Measurements from ENCODE around the gene USP48.

The USP48 gene

DNA sequence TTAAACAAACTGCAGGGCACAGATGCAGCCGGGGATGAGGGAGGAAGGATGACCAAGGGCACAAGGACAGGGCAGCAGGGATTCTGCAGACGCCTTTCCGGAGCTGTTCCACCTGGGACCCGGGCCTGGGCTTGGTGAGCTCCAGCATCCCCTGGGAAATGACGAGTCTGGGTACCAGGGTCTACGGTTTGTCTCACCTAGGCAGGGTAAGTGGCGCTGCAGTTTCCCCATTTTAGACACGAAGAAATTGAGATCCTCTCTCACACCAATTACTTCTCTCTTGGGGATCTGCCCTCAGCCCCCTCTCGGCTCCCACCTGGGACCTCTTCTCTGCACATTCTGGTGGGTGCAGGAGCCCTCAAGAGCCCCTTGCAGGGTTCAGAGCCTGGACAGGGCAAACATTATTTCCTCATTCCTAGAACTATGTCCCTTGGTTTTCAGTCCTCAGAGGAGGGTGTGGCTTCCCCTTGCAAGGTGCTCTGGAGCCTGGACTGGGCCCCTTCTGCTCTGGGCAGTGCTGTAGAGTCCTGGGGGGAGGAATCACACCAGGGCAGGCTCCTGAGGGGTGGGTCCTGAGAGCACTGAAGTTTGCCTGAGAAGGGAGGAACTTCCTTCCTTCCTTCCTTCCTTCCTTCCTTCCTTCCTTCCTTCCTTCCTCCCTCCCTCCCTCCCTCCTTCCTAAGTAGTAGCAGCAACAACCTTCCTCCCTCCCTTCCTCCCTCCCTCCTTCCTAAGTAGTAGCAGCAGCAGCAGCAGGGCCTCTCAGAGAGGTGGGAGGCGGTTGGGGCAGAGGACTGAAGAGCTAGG lies 129.8 kb downstream of the USP48 start:
- DNase-seq (ENCODE audit: low read depth) = no peak

DNA sequence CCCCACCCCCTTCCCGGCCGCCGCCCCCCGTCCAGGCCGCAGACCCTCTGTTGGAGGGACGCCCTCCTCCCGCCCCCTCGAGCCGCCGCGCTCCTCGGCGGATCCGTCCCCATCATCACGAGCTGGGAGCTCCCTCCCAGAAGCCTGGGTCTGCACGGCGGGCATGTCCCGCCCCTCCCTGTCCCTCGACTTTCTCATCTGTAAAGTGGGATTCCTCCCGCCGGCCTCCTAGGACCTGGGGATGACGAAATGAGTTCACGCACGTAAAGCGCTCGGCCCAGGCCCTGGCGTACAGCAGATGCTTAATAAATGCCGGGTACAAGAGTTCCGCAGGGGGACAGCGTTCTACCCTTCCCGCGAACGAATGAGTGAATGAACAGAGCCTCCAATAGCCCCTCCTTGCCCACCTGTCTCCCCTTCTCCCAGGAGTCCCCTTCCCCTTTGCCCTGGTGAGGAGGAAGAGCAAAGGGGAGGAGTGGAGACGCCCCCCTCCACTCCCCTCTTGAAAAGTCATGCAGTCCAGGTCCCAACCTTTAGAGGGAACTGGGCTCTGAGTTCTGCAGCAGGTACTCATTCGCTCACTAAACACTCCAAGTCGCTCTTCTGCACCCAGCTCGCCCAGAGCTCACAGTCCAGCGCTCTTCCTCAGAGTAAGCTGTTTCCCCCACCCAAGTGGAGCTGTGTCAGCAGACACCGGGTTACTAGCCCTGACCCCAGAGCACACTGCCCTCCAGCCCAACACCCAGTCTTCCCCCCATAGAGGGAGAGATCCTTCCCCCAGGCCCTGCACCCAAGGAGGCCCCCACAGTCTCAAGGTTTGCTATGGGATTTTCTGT lies 130.6 kb downstream of the USP48 start:
- DNase-seq (ENCODE audit: low read depth) = no peak

DNA sequence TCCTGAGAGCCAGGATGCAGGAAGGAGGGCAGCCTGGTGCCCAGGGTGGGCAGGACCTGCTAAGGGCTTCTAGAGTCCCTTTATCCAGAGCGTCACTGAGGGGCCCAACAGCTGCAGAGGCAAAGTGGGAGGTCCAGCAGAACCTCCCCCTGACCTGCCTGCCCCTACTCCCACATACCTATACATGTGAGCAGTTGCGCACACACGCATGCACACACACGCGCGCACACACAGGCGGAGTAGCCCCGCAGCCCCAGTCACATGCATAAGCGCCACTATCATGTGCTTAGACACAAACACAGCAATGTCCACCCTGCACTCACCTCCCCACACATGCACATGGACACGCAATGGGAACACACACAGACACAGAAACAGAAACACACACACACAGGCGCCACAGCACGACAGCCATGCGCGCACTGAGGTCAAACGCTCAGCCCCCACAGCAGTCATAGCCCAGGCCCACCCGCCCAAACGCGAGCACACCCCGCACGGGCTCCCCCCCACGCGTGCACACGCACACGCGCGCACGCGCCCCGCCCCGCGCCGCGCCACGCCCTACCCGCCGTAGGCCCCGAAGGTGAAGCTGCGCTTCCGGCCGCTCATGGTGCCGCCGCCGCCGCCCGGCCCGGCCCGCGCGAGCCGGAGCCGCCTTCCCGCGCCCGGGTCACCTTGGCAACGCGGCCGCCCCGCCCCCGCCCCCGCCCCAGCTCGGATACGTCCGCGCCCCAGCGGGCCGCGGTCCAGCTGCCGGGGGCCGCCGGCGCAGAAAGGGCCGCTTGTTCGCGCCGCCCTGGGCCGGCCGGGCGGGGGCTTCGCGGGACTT lies 131.5 kb downstream of the USP48 start:
- DNase-seq (ENCODE audit: low read depth) = no peak

DNA sequence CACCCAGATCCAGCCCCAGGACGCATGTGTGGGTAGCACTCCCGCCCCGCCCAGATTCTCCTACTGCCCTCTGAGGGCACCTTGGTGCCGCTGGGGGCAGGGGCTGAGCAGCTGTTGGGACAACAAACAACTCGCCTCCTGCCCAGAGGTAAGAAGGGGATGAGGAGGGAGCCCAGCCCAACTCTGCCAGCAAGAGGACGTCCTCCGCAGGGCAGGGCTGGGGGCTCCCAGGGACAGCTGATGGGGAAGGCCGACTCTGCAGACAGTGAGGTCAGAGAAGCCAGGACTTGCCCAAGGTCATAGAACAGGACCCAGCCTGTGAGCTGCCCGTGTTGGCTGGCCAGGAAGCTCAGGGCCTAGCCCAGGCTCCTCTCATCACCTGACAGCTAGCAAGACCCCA lies 132.5 kb downstream of the USP48 start:
- no peak for DNase-seq (ENCODE audit: low read depth)

DNA sequence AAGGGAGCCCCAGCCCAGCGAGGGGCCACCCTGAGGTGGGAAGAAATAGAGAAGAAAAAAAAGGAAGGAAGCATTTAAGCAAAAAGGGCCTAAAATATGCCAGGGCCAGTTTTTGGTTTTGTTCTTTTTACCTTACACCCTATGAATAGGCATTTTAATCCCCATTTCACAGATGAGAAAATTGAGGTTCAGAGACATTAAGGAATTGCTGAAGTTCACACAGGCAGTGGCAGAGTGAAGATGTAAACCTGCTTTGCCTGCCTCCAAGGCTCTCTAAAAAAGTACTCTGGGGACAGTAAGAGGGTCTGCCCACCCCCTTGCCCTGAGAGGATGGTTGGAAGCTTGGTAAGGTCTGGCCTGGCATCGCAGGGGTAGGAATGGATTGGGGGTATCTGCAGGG lies 133.6 kb downstream of the USP48 start:
- no peak for DNase-seq (ENCODE audit: low read depth)

DNA sequence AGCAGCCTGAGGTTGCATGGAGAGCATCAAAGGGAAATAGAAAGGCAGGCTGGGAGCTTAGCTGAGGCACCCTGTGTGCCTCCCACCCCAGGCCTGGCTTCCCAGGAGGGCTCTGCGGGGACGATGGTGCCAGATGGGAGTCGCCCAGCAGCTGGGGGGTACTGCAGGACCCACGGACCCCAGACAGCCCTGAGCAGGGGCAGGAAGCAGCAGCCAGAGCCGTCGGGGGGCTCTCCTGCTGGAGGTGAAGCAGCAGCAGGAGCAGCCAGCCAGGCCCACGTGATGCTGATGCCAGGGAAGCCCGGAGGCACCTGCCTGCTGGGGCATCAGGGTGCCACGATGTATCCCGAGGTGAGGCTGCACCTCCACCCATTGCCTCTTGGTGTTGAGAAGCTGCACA lies 134.2 kb downstream of the USP48 start:
- DNase-seq (ENCODE audit: low read depth) = no peak

DNA sequence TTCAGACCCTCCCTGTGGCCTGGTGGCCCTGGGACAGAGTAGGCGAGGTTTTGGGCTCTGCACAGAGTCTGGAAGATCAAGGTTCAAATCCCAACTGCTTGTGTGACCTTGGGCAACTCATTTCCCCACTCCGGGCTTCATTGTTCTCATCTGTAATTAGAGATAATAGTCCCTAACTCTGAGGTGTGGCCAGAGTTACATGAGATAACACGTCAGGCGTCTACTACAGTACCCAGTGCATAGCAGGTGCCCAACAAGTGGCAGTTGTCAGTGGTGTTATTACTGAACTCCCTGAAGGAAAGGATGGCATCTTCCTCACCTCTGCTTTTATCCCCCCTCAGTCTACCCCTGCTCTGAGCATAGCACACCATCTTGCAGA lies 134.6 kb downstream of the USP48 start:
- DNase-seq (ENCODE audit: low read depth) = no peak

DNA sequence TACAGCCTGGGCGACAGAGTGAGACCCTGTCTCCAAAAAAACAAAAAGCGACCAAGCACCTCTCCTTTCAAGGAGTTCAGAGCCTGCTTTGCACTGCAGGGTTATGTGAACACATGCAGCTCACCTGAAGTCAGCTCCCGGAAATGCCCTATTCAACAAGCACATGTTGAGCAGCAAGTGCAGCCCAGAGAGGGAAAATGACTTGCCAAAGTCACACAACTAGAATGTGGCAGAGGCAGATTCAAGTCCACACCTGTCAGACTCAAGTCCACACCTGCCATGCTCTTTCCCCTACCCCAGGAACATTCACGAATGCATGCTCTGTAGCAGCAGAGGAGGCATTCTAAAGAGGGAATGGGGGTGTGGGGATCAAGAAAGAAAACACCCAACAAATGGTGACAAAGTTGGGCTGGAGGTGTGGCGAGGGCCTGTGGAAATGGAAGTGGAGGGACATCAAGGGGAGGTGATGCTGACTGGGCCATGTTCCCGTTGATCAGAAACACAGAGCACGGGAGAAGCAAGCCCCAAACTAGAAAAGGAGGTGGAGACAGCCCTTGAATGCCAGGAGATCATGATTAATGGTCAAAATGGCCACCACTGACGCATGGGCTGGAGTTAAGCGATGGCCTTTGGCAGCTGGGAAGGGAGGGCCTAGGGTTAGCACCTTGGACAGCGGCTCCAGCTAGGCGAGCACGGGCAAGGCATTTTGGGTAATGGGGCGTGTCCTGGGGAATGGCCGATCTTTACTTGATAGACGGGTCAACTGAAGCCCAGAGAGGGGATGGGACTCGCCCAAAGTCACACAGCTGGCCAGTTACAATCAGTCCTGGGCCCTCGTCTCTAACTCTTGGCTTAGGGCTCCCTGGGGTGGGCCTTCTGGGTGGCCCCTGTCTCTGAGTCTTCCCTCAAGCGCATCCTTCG lies 135.3 kb downstream of the USP48 start:
- peak; percentile 17 for DNase-seq (ENCODE audit: low read depth)

DNA sequence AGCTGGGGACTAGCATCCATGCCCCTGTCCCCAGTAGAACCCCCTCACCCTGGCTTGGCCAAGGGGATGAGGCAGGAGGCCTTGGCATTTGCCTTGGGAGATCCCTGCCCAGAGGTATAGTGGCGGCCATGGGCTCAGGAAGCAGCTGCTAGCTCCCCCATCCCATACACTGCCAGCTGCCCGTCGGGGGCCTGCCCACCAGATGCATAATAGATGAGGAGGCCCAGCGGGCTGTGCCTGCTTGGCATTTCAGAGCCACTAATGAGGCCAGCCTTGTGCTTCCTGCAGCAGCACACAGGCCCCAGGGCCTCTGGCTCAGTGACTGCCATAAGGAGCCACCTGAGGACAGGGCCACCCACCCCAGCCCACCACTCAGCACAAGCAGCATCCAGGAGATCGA lies 137.4 kb downstream of the USP48 start:
- DNase-seq (ENCODE audit: low read depth) = no peak

DNA sequence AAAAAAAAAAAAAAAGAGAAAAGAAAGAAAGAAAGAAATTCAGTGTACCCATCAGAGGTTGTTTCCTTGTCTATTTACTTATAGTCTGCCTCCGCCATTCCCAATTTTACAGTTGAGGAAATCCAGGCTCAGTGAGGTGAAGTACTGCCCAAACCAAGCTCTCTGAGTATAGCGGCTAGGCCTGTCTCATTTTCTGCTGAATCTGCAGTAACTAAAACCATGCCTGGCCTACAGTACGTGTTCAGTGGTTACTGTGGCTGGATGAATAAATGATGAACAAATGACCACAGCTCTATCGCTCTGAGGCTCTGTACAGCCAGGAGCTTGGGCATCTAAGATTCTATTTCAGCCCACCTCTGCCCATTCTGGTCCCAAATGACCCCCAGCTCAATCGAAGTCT lies 138.0 kb downstream of the USP48 start:
- DNase-seq (ENCODE audit: low read depth) = no peak

DNA sequence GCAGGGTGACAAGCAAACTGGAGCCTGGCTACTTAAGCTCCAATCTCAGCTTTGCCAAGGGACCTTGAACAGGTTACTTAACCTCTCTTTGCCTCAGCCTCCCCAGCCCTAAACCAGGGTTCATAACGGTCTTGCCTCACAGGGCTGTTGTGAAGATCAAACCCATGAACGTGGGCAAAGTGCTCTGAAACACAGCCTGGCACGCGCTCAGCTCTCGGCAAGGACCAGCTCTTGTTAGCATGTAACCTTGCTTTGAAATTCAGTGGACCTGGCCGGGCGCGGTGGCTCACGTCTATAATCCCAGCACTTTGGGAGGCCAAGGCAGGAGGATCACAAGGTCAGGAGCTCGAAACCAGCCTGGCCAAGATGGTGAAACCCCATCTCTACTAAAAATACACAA lies 138.6 kb downstream of the USP48 start:
- no peak for DNase-seq (ENCODE audit: low read depth)

DNA sequence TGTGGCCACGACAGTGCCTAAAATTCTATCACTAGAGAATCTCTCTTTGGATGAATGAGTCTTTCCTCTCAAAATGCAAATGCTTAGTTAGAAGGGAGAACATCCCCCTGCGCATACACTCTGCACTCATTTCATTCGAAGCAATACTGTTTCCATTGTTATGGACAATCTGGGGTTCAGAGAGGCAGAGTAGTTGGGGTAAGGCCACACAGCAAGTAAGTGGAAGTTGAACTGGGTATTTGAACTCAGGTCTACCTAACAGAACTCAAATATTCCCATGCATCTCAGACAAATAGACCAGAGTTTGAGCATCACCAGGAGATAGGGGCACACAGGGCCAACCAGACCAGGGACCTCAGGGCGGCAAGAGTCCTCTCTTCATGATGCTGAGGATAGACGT lies 139.3 kb downstream of the USP48 start:
- DNase-seq (ENCODE audit: low read depth) = no peak

DNA sequence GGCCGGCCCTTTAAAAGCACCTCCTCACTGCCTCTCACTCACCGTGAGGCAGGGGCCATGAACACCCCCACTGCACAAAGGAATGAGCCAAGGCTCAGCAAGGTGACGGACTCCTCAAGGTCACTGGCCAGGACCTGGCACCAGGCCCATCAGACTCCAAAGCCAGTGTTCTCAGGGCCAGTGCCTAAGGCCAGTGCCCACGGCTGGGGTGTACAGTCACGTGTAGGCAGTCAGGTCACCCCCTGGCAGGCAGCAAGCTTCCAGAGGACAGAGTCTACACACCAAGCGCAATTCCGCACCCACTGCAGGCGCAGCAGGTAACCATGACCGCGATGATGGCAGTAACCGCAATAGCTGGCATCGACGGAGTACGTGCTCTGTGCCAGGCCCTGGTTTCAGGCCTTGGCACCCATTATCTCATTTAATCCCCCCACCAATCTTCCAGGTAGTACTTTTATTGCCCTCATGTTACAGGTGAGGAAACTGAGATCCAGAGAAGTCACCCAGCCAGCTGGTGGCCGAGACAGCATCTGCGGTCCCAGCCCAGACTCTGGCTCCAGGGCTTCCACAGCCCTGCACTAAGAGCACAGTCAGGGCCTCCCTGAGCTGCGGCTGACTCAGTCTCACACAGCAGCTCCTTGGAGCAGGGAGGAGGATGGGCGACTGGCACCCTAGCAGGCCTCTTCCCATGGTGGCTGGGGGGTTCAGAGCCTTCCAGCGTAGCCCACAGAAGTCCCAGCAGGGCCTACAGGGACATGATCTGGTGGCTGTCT lies 140.8 kb downstream of the USP48 start:
- no peak for DNase-seq (ENCODE audit: low read depth)

DNA sequence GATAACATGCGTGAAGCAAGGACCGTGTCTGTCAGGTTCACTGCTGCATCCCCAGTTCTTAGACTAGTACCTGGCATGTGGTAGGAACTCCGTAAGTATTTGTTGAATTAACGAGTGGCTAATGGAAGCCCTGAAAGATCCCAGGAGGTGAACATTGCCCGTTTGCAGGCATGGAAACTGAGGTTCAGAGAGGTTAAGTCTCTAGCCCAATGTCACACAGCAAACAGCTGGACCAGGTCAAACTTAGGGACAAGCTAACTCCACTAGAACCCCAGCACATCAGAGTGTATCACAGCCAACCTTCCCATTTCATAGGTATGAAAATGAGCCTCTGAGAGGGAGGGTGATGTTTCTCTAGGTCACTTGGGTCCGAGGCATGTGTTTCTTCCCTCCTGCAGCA lies 141.4 kb downstream of the USP48 start:
- DNase-seq (ENCODE audit: low read depth) = no peak

DNA sequence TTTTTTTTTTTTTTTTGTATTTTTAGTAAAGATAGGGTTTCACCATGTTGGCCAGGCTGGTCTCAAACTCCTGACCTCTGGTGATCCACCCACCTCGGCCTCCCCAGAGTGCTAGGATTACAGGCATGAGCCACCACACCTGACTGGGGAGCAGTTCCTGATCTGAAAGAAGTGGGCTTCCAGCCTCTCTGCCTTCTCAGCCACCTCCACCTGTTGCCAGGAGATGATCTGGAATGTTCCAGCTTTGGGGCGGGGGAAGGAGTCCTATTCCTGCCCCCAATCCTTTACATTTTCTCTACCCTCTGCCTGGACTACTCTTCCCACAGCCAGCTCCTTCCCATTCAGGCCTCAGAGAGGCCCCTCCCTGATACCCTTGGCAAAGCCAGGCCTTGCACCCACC lies 141.9 kb downstream of the USP48 start:
- no peak for DNase-seq (ENCODE audit: low read depth)

DNA sequence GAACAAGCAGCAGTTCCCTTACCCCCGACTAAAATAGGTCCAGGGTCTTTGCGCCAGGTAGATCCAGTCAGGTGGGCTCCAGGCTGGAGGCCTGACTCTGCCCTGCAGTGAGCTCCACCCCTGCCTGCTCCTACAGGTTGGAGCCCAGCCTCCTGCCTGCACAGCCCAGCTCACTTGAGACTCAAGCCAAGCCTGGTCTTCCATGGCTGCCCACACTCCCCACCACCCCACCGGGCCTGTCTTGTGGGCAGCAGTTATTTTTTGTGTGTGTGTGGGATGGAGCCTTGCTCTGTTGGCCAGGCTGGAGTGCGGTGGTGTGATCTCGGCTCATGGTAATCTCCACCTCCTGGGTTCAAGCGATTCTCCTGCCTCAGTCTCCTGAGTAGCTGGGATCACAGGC lies 142.3 kb downstream of the USP48 start:
- no peak for DNase-seq (ENCODE audit: low read depth)

DNA sequence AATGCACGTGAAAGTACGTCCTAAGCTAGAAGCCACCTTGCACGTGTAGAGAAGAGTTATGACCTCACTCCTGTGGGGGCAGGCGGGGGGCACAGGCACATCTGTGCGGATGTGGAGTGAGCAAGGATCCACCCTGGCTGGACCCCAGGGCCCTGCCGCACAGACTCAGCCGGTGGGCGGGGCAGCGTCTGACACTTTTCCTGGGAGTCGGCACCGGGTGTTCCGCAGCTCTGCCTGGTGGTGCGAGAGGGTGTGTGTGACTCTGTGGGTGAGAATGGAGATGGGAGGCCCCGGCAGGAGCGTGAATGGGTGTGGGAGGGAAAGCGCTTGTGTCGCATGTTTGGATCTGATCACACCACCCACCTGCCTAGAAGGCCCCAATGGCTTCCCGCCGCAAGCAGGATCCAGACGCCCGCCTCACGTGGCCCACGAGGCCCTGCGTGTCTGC lies 143.3 kb downstream of the USP48 start:
- no peak for DNase-seq (ENCODE audit: low read depth)

DNA sequence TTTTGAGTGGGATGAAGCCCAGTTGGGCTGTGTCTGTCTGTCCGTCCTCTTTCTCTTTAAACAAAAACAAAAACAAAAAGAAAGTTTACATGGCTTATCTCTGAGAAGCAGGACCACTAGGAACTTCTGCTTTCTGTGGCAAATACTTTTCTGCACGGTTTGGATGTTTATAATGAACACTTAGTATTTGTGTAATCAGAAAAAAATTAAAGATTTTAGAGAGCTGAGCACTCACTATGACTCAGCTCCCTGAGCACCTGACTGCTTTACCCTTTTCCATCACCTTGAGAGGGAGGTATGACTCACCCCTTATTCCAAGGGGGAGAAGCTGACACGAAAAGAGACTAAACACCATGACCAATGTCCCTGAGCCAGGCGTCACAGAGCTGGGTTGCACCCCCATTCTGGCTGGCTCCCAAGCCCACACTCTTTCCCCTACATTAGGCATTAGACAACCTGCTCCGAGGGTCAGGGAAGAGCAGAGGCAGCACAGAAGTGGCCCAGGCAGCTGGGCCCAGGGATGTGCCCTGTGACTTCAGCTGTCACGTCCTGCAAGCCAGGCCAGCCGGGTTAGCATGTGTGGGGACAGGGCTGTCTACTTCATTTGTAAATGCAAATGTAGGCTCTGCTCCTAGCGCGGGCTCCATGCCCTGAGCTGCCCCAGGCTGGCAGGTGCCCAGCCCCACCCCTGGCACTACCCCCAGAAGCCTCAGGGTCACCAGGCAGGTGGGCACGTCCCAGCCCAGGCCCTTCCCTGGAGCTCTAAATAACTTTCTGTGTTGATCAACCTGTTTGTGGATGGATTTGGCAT lies 144.2 kb downstream of the USP48 start:
- no peak for DNase-seq (ENCODE audit: low read depth)

DNA sequence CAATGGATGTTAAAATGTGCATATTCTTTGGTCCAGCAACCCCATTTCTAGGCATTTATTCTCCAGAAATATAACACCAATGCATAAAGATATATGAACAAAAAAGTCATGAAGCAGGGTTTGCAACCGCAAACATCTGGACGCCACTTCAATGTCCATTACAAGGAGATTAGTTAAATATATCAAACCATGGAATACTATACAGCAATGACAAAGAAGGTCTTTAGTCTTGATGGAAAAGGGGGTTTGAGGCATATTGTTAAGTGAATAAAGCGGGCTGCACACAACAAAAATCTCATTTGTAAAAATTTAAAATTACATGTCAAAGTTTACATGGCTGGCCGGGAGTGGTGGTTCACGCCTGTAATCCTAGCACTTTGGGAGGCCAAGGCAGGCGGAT lies 145.4 kb downstream of the USP48 start:
- DNase-seq (ENCODE audit: low read depth) = no peak

DNA sequence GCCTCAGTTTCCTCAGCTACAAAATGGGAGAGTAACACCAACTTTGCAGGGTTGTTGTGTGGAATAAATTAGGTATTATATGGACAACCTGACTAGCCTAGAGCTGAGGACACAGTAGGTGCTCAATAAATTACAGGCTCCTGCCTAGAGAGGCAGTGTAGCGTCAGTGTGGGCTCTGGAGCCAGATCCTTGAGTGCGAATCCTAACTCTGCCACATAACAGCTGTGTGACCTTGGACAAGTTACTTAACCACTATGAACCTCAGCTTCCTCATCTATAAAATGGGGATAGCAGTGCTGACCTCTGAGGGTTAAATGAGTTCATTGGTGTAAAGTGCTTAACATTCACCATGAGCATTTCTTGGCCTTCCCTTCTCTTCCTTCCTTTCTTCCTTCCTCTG lies 146.9 kb downstream of the USP48 start:
- DNase-seq (ENCODE audit: low read depth) = no peak

All from fibroblast of gingiva (primary cell).